NB4 (cell line): ENCODE results near the gene SEH1L.

Experiments used
- DNase-seq: peaks from one replicate; pipeline ENCODE4 v3.0.0; 2010; ENCODE audit warnings: low read depth
- H3K4me3 ChIP-seq: one replicate; pipeline ENCODE4 v1.5.1; 2011; ENCODE audit warnings: mild to moderate bottlenecking, low read depth, low read length, moderate library complexity
- CTCF ChIP-seq: IDR thresholded peaks from one replicate; pipeline ENCODE4 v1.5.1; 2012; ENCODE audit warnings: low read depth, low read length
- MAX ChIP-seq: IDR thresholded peaks from 2 replicates; pipeline ENCODE4 v1.6.1; 2011; ENCODE audit warnings: low read depth, low read length
- MYC ChIP-seq: IDR thresholded peaks from 2 replicates; pipeline ENCODE4 v1.6.1; 2011; ENCODE audit warnings: low read depth, low read length
- POLR2A ChIP-seq: IDR thresholded peaks from 2 replicates; pipeline ENCODE4 v1.6.1; 2011; ENCODE audit warnings: mild to moderate bottlenecking; ENCODE audit not compliant: insufficient read length; ENCODE audit errors: extremely low read depth

The SEH1L gene

GRCh38 chr18:13011719-13012118, 63.9 kb downstream of the SEH1L start:
- TF ChIP-seq MAX = no peak
- TF ChIP-seq CTCF = no peak
- no peak for TF ChIP-seq POLR2A
- no peak for TF ChIP-seq MYC
- DNase-seq = no peak
- H3K4me3 ChIP-seq = no peak overlapping the region

- no peak overlapping the region for H3K4me3 ChIP-seq
- TF ChIP-seq POLR2A = no peak
- no peak for TF ChIP-seq CTCF
- TF ChIP-seq MYC = no peak
- no peak for TF ChIP-seq MAX
- no peak for DNase-seq
These were observed 66.4 kb downstream of the SEH1L start for GRCh38 chr18:13014232-13014631.

- TF ChIP-seq POLR2A (no peak), CTCF (no peak), MAX (no peak), MYC (no peak)
- H3K4me3 ChIP-seq = no peak overlapping the region
- no peak for DNase-seq
These were observed 67.0 kb downstream of the SEH1L start for GRCh38 chr18:13014818-13015217.

- DNase-seq = no peak
- no peak for TF ChIP-seq MYC
- TF ChIP-seq CTCF = no peak
- H3K4me3 ChIP-seq = no peak overlapping the region
These were observed 69.5 kb downstream of the SEH1L start for GRCh38 chr18:13017247-13017875.

- no peak for DNase-seq
- no peak overlapping the region for H3K4me3 ChIP-seq
- TF ChIP-seq MAX (no peak), CTCF (no peak), MYC (no peak), POLR2A (no peak)
These were observed 70.6 kb downstream of the SEH1L start for GRCh38 chr18:13018374-13018773.

GRCh38 chr18:13019301-13019700, 71.5 kb downstream of the SEH1L start:
- H3K4me3 ChIP-seq = no peak overlapping the region
- TF ChIP-seq MAX (no peak), POLR2A (no peak), MYC (no peak), CTCF (no peak)
- no peak for DNase-seq
